ENCODE results near the gene MDN1. TPM values are rescaled to one million over a fixed set of nuclear protein-coding genes. Genes with fewer than 3 reads are reported as not detected.
A peak's percentile ranks its signal among the peaks of the same experiment; 100 is the strongest.

MDN1 gene
- total RNA-seq, 1 experiment from 2014 or later = 117 TPM

- Histone ChIP-seq H4K91ac (ENCODE audit: insufficient read length, low read depth, low read length) (no peak overlapping the region), H3K27me3 (ENCODE audit: insufficient read depth, low read length) (no peaks in the 10 kb centered on the region), H3T11ph (ENCODE audit: low read length) (no peak overlapping the region), H3K4me2 (ENCODE audit: insufficient read depth, insufficient read length, low read length) (no peak overlapping the region), H4K5ac (ENCODE audit: insufficient read length, low read depth, low read length) (no peak overlapping the region), H3K79me1 (ENCODE audit: insufficient read depth, low read depth, low read length, poor library complexity, severe bottlenecking) (no peaks in the 10 kb centered on the region), H2BK15ac (ENCODE audit: low read depth, low read length) (no peak overlapping the region), H3K4me1 (ENCODE audit: insufficient read depth, low read length) (no peaks in the 10 kb centered on the region), H3K14ac (ENCODE audit: insufficient read depth, low read length) (no peak overlapping the region), H3K4ac (ENCODE audit: low read depth, low read length) (no peak overlapping the region), H4K20me1 (ENCODE audit: control insufficient read depth, insufficient read depth, insufficient read length) (no peaks in the 10 kb centered on the region), H2BK20ac (ENCODE audit: low read depth, low read length, poor library complexity, severe bottlenecking) (no peak overlapping the region), H3K9ac (ENCODE audit: extremely low read depth, insufficient read length, low read length) (no peak overlapping the region), H4K8ac (replicated peaks; ENCODE audit: insufficient read length, low read depth, low read length) (no peak overlapping the region), H2AFZ (ENCODE audit: low read length) (no peak overlapping the region), H3K56ac (ENCODE audit: insufficient read length, low read depth, low read length) (no peak overlapping the region), H2BK12ac (ENCODE audit: insufficient read length, low read depth, low read length) (no peak overlapping the region), H3K79me2 (ENCODE audit: insufficient read depth, low read length) (no peaks in the 10 kb centered on the region), H3K27ac (ENCODE audit: insufficient read length, low read depth, low read length) (no peak overlapping the region), H3K23me2 (ENCODE audit: insufficient read length, low read depth, low read length, poor library complexity, severe bottlenecking) (no peaks in the 10 kb centered on the region), H2AK5ac (ENCODE audit: insufficient read length, low read length) (no peak overlapping the region), H3K18ac (ENCODE audit: insufficient read length, low read depth, low read length) (no peak overlapping the region), H3K9me3 (ENCODE audit: control insufficient read depth, low read depth, low read length) (no peaks in the 10 kb centered on the region), H2BK120ac (ENCODE audit: low read depth, low read length, poor library complexity, severe bottlenecking) (no peak overlapping the region), H2BK5ac (ENCODE audit: insufficient read length, low read length) (no peak overlapping the region), H3K23ac (ENCODE audit: insufficient read length, low read depth, low read length) (no peak overlapping the region)
- Mint-ChIP-seq H3K27me3 (ENCODE audit: low read depth) (no peaks in the 10 kb centered on the region), H3K4me1 (peaks cover 9 to 11% of the 10 kb centered on the region in 2 experiments), H3K4me3 (no peak overlapping the region), H3K9me3 (no peaks in the 10 kb centered on the region; a peak in 1 of 5 replicates), H3K27ac (peak overlapping the region in 1 of 3 experiments; percentile 71; a peak in 1 of 7 replicates), H3K36me3 (ENCODE audit: insufficient read depth in 1 of 3, low read depth in 3 of 3) (peaks cover 60 to 72% (median 62%) of the 10 kb centered on the region in 3 experiments)
- DNase-seq = no peak
- TF ChIP-seq CTCF (conservative IDR thresholded peaks at IDR 0.05) = no peak
- WGBS (ENCODE audit: extremely low coverage, insufficient read length, low lambda C conversion rate) = no CpG with 5 or more reads among the region's 3 CpGs
These were observed 176.2 kb downstream of the MDN1 start for GRCh38 chr6:89643406-89643805.
